A549 treated with DMSO at 1 μM for 4 hours (cell line): ENCODE results near the gene CDSN. TPM values are rescaled to one million over a fixed set of nuclear protein-coding genes. Genes with fewer than 3 reads are reported as not detected.

Experiments
- total RNA-seq: library from RNA; stranded (reverse); fragments of 200-300 nt; extraction: Qiagen RNA extraction; gene quantifications from 5 replicates; pipeline ENCODE4 v1.2.3, GENCODE V29; 2022; ENCODE audit warnings: low read depth

CDSN gene, protein sequence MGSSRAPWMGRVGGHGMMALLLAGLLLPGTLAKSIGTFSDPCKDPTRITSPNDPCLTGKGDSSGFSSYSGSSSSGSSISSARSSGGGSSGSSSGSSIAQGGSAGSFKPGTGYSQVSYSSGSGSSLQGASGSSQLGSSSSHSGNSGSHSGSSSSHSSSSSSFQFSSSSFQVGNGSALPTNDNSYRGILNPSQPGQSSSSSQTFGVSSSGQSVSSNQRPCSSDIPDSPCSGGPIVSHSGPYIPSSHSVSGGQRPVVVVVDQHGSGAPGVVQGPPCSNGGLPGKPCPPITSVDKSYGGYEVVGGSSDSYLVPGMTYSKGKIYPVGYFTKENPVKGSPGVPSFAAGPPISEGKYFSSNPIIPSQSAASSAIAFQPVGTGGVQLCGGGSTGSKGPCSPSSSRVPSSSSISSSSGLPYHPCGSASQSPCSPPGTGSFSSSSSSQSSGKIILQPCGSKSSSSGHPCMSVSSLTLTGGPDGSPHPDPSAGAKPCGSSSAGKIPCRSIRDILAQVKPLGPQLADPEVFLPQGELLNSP
- not detected in 5 replicates for total RNA-seq

DNA sequence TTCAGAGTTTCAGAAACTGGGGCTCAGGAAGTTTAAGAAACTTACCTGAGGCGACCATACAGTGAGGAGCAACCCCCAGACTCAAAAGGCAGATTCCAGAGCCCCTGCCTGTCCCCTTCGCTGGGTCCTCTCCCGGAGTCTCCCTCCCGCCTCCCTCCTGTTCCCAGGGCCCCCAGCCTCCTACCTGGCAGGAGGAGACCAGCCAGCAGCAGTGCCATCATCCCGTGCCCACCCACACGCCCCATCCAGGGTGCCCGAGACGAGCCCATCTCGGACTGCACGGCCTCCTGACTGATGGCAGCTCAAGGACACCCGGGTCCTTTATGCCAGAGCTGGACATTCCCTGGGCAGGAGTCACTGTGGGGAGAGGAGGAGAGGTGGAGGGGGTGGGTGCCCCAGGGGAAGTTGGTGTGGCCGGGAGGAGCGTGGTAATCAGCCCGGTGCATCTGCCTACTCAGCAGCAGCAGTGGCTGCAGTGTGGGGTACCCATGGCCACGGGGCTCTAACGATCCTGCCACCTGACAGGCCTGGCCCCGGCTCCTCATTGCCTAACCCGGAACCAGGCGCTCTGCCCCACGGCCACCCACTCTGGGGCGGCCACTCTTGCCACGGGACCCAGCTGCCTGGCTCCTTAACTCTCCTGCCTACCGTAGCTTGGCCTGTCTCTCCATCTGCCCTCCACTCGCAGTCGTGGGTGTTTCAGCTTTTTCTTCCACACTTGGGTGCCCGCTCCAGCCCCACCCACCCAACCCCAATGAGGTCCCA, at the start of gene CDSN:
Gene CDSN, minus strand, starts transcription at position 296 of the 765 bp plus-strand sequence. Its CDS starts 27 bp downstream, at position 269.

DNA sequence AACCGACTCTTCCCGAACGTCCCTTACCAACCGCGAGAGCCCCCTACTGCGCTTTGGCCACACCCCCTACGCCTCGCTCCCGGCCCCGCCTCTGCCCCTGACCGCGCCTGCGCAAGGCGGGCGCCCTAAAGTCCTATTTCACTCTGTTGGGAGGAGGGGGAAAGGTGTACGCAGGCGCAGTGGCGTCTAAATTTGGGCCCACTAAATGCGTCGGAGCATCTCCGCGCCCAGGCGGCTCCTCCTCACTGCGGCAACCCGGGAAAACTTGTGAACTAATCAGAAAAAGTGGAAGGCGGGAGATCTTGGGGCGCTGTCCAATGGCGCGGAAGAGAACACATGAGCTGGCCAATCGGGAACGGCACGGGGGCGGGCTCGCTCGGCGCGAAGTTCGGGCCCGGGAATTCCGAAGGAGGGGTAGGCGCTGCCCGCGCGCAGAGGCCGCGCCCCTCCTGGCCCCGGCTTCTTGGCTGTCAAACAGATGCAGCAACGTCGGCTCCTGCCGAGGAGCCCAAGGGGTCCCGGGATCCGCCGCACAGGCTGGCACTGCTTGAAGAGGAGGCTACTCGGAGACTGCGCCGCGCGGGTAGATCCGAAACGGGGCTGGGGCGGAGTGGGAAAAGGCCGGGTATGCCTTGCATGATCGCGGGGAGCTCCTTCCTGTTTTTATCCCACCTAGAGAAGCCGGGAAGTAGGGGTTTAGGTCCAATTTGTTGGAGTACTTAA, 38.1 kb upstream of the CDSN start, which contains the start of gene TCF19:
Gene TCF19, plus strand, starts transcription at position 450 of the 723 bp plus-strand sequence. CDS start 881 bp downstream, outside the sequence.

DNA sequence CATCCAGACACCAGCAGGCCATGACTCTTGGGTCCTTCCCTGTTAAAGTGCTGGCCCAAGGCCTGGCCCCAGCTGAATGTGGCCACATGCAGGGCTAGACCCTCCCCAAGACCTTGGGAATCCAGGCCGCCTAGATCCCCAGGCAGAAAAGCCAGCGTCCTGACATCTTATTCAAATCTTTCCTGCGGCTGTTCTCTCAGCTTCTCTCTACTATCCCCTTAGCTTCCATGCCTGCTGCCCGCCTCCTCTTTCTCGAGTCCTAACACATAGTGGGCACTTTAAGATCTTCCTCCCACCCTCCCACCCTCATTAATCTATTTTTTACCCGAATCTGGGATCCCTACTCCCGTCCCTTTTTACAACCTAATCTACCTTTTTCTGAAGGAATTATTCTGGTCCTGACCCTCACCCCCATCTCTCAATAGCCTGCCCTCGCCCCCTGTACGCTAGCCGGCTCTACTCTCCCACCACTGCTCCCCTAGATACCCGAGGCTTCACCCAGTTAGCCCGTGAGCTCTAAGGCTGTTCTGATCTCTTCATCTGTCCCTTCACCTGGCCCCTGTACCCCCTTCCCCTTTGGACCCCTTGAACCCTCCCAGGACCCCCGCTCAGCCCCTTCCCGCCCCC, 37.4 kb upstream of the CDSN start, which contains the start of gene CCHCR1:
Gene CCHCR1, minus strand, starts transcription at position 290 of the 627 bp plus-strand sequence. Its CDS starts 202 bp downstream, at position 88.

DNA sequence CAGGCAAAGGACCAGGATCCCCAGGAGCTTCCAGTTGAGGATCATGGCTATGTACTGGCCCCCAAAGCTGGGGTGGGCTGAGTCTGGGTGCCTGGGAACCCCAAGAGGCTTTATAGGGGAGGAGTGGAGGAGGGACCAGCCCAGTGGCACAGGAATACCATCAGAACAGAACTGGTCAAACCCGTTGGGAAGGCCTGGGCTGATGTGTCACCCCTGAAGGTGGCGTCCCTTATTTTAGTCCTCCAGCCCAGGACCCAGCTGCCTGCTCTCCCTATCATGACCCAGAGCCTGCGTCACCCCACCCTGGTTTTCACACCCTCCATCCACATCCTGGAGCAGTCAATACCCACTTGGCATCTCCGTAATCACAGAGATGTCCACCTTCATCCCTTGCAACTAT, 18.7 kb upstream of the CDSN start, which contains the start of gene PSORS1C2:
Gene PSORS1C2, minus strand, starts transcription at position 85 of the 400 bp plus-strand sequence. Its CDS starts 40 bp downstream, at position 45.

DNA sequence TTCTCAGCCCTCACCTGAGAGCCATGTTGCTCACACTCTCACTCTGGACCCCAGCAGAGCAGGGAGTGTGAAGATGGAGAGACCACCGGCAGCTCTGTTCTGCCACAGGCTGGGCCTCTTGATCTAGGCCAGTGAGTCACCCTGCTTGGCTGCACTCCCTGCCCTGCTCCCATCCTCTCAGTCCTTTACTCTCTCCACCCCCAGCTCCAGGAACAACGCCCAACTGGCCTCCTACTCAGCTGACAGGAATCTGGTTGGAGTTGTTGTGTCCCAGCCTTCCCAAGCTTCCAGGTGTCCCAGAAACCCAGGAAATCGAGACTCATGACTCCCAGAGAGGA, 5.7 kb downstream of the CDSN start, which contains the start of gene PSORS1C1:
Gene PSORS1C1, plus strand, starts transcription at position 260 of the 338 bp plus-strand sequence. CDS start 14,833 bp downstream, outside the sequence.

DNA sequence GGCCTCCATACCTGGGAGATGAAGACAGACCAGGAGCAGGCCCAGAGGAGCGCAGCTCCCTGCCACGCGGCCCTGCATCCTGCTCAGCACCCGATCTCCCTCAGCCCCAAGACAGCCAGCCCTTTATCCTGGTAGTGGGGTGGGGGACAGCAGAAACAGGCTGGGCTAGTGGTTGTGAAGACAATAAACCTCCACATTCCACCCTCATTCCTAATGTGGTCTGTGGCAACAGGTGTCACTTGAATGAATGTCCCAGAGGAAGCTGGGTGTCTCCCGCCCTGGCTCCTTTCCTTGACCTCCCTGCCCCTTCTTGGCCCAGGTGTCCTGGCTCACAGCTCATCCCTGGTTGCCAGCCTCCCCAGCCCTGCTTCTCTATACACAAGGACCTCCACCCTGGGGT, 7.8 kb downstream of the CDSN start, which contains the start of gene C6orf15:
Gene C6orf15, minus strand, starts transcription at position 98 of the 400 bp plus-strand sequence. Its CDS starts 20 bp downstream, at position 78.

Other genes starting within 250 kb of the CDSN start
- gene DDR1, start 235.9 kb downstream of the CDSN start, total RNA-seq: 47.7 to 53.6 TPM (median 49.4 TPM) in 5 replicates
- 17.6 to 20.8 TPM (median 18.6 TPM) in 5 replicates for gene GTF2H4, start 212.2 kb downstream of the CDSN start, total RNA-seq
- 10.3 to 14.0 TPM (median 12.2 TPM) in 5 replicates for gene VARS2, start 206.2 kb downstream of the CDSN start, total RNA-seq
- gene SFTA2, start 188.3 kb downstream of the CDSN start, total RNA-seq: not detected in 5 replicates
- gene MUCL3, start 179.5 kb downstream of the CDSN start, total RNA-seq: 0.02 to 0.05 TPM (median 0.03 TPM) in 3 of 5 replicates, not detected in the others
- gene MUC21, start 136.7 kb downstream of the CDSN start, total RNA-seq: not detected in 5 replicates
- 0.01 to 0.02 TPM (median 0.02 TPM) in 3 of 5 replicates, not detected in the others for gene MUC22, start 110.0 kb downstream of the CDSN start, total RNA-seq
- not detected in 5 replicates for gene C6orf15, start 7.9 kb downstream of the CDSN start, total RNA-seq
- gene PSORS1C1, start 5.6 kb downstream of the CDSN start, total RNA-seq: 3.1 to 5.8 TPM (median 5.5 TPM) in 5 replicates
- not detected in 5 replicates for gene PSORS1C2, start 18.6 kb upstream of the CDSN start, total RNA-seq
- 5.7 to 8.3 TPM (median 6.8 TPM) in 5 replicates for gene CCHCR1, start 37.4 kb upstream of the CDSN start, total RNA-seq
- gene TCF19, start 38.1 kb upstream of the CDSN start, total RNA-seq: 13.2 to 16.2 TPM (median 14.4 TPM) in 5 replicates
- gene POU5F1, start 50.2 kb upstream of the CDSN start, total RNA-seq: 2.5 to 4.6 TPM (median 3.8 TPM) in 5 replicates
- gene HLA-C, start 151.6 kb upstream of the CDSN start, total RNA-seq: 46.3 to 54.1 TPM (median 48.3 TPM) in 5 replicates
- 22.4 to 31.2 TPM (median 26.4 TPM) in 5 replicates for gene HLA-B, start 236.7 kb upstream of the CDSN start, total RNA-seq